ENCODE data around the gene GPR4. TPM values are rescaled to one million over a fixed set of nuclear protein-coding genes. Genes with fewer than 3 reads are reported as not detected.

GPR4 gene
- total and polyA plus RNA-seq, 2 of the 8 experiments (the other 6 are each of a cell fraction or from before 2014, with no cell fraction given): 0.19 to 0.39 TPM

GRCh38 chr19:45613926-45614725 is 12.1 kb upstream of the GPR4 start (continued):
- TF ChIP-seq CHD7 (IDR thresholded peaks at IDR 0.05; ENCODE audit: insufficient replicate concordance, low read length): no peak
